ENCODE results near the gene SLC17A7.

DNA sequence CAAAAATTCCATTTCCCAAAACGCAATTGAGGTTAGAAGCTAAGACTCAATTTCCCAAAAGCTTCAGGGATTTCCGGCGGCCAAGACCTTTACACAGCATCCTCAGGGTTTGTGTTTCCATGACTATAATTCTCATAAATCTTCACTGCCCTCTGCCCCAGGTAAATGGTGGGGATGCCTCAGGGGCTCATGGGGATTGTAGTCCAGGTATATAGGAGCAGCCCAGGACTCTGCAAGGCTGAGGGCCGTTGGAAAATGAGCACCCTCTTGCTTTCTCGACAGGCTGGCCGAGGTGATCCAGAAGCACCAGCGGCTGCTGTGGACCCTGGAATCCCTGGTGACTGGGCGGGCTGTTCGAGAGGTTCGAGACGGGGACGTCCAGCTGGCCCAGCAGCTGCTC lies 18.1 kb upstream of the SLC17A7 start:
- TF ChIP-seq ZNF274 (IDR thresholded peaks at IDR 0.05; ENCODE audit: low read depth, low read length) (no peak), YY1 (IDR thresholded peaks at IDR 0.05; ENCODE audit: insufficient read depth, insufficient read length) (no peak)

Measured in NT2/D1 (cell line).